ENCODE results near the gene KLHL26.

Gene KLHL26

DNA sequence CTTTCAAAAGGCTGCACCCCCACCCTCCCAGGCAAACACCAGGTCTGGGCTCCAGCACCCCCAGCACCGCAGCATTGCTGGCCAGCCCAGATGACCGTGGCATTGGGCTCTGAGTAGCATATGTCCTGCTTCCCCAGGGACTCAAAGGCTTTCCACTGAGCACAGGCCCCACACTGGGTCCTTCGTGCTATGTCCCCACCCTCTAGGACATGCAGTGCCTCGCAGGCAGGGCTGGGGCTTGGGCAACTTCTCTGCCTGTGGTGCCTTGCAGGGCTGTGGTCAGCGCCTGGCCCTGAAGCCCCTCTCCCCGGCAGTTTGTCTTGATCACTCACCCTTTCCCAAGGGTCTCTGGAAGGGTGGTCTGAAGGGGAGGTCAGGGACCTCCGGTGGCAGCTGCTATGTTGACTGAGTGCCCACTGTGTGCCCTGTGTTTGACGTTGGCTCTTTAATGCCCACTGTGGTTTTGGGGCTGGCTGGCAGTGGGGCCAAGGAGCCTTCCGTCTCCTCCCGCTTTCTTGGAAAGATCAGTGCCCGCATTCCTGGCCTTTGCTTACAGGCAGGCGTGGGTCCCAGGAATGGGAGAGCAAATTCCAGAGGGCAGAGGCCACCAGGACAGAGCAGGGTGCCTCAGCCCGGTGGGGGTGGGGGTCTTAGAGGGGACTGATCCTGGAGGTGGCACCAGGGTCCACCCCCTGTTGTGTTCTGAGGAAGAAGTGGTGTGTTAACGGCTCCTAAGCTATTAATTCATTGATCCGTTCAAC is 26.3 kb downstream of the KLHL26 start:
- Histone ChIP-seq H2AFZ (ENCODE audit: low read length) (no peak overlapping the region), H3K36me3 (replicated peaks; ENCODE audit: insufficient read depth, low read length) (no peaks in the 10 kb centered on the region; the same call in 1 of the 2 replicates), H3K9me2 (replicated peaks; ENCODE audit: insufficient read depth, low read length) (no peaks in the 10 kb centered on the region), H3K79me2 (ENCODE audit: low read length) (no peaks in the 10 kb centered on the region), H4K20me1 (ENCODE audit: insufficient read depth, low read length) (no peaks in the 10 kb centered on the region), H3F3A (ENCODE audit: insufficient read depth, low read length) (no peaks in the 10 kb centered on the region), H3K27ac (ENCODE audit: low read length) (no peak overlapping the region), H3K4me1 (ENCODE audit: low read length) (no peaks in the 10 kb centered on the region), H3K9ac (ENCODE audit: low read length) (no peak overlapping the region), H3K9me3 (replicated peaks; ENCODE audit: insufficient read depth, low read length) (no peaks in the 10 kb centered on the region), H3K27me3 (replicated peaks; ENCODE audit: insufficient read depth, low read length) (no peaks in the 10 kb centered on the region), H3K4me2 (ENCODE audit: low read depth, low read length) (no peak overlapping the region), H3K4me3 (ENCODE audit: low read length) (no peak overlapping the region)
- no peak for TF ChIP-seq EZH2phosphoT487 (IDR thresholded peaks at IDR 0.05; ENCODE audit: low read length)
- no peak for TF ChIP-seq CTCF (IDR thresholded peaks at IDR 0.05; ENCODE audit: low read length)
- no peak for TF ChIP-seq EZH2 (optimal IDR thresholded peaks at IDR 0.05; ENCODE audit: low read depth, low read length)
- no peak for DNase-seq

GRCh38 chr19:18663940-18664530 is 27.2 kb downstream of the KLHL26 start:
- H3K4me3 ChIP-seq (ENCODE audit: low read length), result no peak overlapping the region

DNA sequence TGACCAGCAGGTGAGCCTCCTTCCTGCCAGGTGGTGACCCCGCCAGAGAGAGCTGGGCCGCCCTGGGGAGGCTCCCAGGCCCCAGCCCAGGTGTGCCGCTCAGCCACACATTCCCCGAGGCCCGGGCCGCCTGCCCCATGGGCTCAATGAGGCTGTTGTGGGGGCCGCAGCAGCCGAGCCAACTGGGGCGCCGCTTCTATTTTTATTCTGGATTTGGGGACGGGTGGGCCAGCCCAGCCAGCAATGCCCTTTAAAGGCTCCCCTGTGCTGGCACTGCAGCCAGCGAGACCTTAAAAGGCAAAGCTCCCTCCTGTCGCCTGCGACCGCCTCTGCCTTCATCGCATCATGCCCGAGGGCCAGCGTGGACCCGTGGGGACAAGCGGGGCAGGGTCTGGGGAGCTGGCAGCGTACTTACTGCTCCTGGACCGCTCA is 29.0 kb downstream of the KLHL26 start:
- Histone ChIP-seq H3K9ac (ENCODE audit: low read length) (no peak overlapping the region), H3K79me2 (ENCODE audit: low read length) (no peaks in the 10 kb centered on the region), H3K4me1 (ENCODE audit: low read length) (no peaks in the 10 kb centered on the region), H3K36me3 (replicated peaks; ENCODE audit: insufficient read depth, low read length) (no peaks in the 10 kb centered on the region; the same call in 1 of the 2 replicates), H3F3A (ENCODE audit: insufficient read depth, low read length) (no peaks in the 10 kb centered on the region), H3K27me3 (replicated peaks; ENCODE audit: insufficient read depth, low read length) (no peaks in the 10 kb centered on the region), H3K27ac (ENCODE audit: low read length) (no peak overlapping the region), H3K4me2 (ENCODE audit: low read depth, low read length) (no peak overlapping the region), H3K9me3 (replicated peaks; ENCODE audit: insufficient read depth, low read length) (no peaks in the 10 kb centered on the region), H2AFZ (ENCODE audit: low read length) (no peak overlapping the region), H3K4me3 (ENCODE audit: low read length) (no peak overlapping the region), H3K9me2 (replicated peaks; ENCODE audit: insufficient read depth, low read length) (no peaks in the 10 kb centered on the region), H4K20me1 (ENCODE audit: insufficient read depth, low read length) (no peaks in the 10 kb centered on the region)
- TF ChIP-seq EZH2 (optimal IDR thresholded peaks at IDR 0.05; ENCODE audit: low read depth, low read length), result no peak
- no peak for TF ChIP-seq CTCF (IDR thresholded peaks at IDR 0.05; ENCODE audit: low read length)
- no peak for TF ChIP-seq EZH2phosphoT487 (IDR thresholded peaks at IDR 0.05; ENCODE audit: low read length)
- DNase-seq, result no peak

More at GRCh38 chr19:18663940-18664530, 27.2 kb downstream of the KLHL26 start:
- H2AFZ ChIP-seq (ENCODE audit: low read length), result no peak overlapping the region
- H3K4me2 ChIP-seq (ENCODE audit: low read depth, low read length), result no peak overlapping the region
- H3K36me3 ChIP-seq (replicated peaks; ENCODE audit: insufficient read depth, low read length), result no peaks in the 10 kb centered on the region; the same call in 1 of the 2 replicates
- H3K4me1 ChIP-seq (ENCODE audit: low read length), result no peaks in the 10 kb centered on the region
- no peaks in the 10 kb centered on the region for H3K79me2 ChIP-seq (ENCODE audit: low read length)
- H4K20me1 ChIP-seq (ENCODE audit: insufficient read depth, low read length), result no peaks in the 10 kb centered on the region
- no peak overlapping the region for H3K27ac ChIP-seq (ENCODE audit: low read length)
- TF ChIP-seq CTCF (IDR thresholded peaks at IDR 0.05; ENCODE audit: low read length) (no peak), EZH2phosphoT487 (IDR thresholded peaks at IDR 0.05; ENCODE audit: low read length) (no peak), EZH2 (optimal IDR thresholded peaks at IDR 0.05; ENCODE audit: low read depth, low read length) (no peak)
- no peaks in the 10 kb centered on the region for H3F3A ChIP-seq (ENCODE audit: insufficient read depth, low read length)
- no peaks in the 10 kb centered on the region for H3K9me3 ChIP-seq (replicated peaks; ENCODE audit: insufficient read depth, low read length)
- H3K9ac ChIP-seq (ENCODE audit: low read length), result no peak overlapping the region
- H3K27me3 ChIP-seq (replicated peaks; ENCODE audit: insufficient read depth, low read length), result no peaks in the 10 kb centered on the region
- H3K9me2 ChIP-seq (replicated peaks; ENCODE audit: insufficient read depth, low read length), result no peaks in the 10 kb centered on the region
- no peak for DNase-seq

All from MM.1S (cell line).